ENCODE data around the gene POFUT1.
"Not testable (repeated sequence)": the region's sequence is repeated elsewhere in the genome, so short reads cannot be mapped to it uniquely, and the experiment has no call there.

Gene POFUT1

GRCh38 chr20:32189691-32190615 is 17.7 kb upstream of the POFUT1 start:
- DNase-seq = no peak

- DNase-seq = no peak
Observed at GRCh38 chr20:32190616-32191415, 16.9 kb upstream of the POFUT1 start.

DNA sequence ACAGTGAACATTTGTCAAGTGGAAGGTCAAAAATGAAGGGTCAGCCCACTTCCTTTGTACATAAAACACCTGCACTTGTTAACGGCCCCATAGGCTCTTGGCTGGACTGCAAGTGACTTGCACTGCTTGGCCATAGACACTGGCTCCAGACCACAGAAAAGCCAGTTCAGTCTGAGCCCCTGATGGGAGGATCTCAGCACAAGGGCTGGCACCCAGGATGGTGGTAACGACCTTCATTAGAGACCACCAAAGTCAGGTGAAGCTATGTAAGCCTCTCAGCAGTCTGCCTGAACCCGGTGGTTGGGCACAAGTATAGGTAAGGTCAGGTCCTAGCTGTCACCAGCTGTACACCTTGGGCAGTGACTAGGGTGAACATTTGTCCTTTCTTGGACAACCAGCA is 16.3 kb upstream of the POFUT1 start:
- DNase-seq = no peak

DNA sequence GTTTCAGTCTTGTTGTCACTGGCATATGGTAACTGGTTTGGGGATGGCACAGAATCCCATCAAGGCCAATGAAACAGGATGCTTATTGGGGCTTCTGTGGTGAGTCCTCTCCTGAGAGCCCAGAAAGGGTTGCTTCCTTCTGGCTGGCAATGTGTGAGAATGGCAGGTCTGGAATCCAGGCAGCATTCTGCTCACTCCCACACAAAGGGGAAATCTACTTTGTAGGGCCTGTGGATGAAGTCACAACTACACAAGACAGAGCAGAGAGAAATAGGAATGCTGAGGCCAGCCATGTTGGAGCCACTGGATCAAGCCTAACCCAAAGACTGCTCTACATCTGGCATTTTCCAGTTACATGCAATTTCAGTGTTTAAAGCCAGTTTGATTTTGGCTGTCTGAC is 15.8 kb upstream of the POFUT1 start:
- no peak for DNase-seq

DNA sequence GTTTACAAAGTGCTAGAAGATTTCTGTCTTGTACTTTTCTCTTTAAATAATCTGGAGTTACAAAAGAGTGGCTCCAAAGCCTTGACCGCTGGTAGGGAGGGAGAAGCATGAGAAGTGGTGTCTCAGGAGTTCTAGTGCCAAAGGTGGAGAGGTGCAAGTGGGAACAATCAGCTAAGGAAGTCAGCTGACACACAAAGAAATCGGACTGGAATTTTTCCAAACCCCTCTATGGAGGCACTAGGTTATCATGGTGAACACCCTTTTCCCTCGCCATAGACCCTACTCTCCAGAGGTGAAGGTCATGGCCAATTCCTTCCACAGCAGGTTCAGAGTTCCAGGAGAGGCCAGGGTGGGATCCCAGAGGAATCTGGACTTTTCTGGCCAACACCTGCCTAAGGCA is 15.0 kb upstream of the POFUT1 start:
- no peak for DNase-seq

GRCh38 chr20:32193336-32193735 is 14.3 kb upstream of the POFUT1 start:
- not testable (repeated sequence) for DNase-seq

- DNase-seq = no peak
Observed at GRCh38 chr20:32193996-32194395, 13.7 kb upstream of the POFUT1 start.

- no peak for DNase-seq
Observed at GRCh38 chr20:32195581-32195980, 12.1 kb upstream of the POFUT1 start.

- DNase-seq = not testable (repeated sequence)
Observed at GRCh38 chr20:32196613-32197012, 11.1 kb upstream of the POFUT1 start.

DNA sequence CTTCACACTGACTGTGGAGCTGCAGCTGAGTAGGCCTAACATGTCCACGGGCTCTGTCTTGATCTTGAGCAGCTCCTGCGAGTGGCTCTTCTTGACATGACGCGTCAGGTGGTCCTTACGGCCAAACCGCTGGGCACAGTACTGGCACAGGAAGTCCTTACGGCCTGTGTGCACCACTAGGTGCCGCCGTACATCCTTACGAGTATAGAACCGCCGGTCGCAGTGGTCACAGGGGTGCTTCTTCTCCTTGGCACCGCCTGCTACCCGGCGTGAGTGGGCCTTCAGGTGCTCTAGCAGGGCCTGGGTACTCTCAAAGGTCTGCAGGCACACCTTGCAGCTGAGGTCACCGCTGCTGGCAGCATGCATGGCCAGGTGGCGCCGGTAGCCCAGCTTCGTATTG is 10.5 kb upstream of the POFUT1 start:
- DNase-seq = not testable (repeated sequence)

GRCh38 chr20:32199006-32199405 is 8.7 kb upstream of the POFUT1 start:
- DNase-seq = no peak

DNA sequence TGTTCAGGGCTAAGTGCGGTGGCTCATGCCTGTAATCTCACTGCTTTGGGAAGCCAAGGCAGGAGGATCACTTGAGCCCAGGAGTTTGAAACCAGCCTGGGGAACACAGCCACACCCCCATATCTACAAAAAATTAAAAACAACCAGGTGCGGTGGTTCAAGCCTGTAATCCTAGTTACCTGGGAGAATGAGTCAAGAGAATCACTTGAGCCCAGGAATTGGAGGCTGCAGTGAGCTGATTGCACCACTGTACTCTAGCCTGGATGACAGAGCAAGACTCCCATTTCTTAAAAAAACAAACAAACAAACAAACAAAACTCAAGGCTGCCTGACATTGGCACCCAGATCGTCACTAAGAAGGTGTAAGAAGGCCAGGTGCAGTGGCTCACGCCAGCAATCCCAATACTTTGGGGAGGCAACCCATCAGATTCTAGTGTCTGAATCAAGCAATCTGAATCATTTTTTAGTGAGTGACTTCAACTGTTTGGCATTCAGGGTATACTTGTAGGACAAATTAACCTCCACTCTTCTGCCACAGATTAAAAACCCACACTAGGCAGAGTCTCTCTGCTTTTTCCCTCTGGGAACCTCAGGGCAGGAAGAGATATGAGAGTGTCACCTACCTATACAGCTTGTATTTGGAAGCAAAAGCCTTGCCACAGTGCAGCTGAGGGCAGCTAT is 6.2 kb upstream of the POFUT1 start:
- no peak for DNase-seq

GRCh38 chr20:32201977-32202363 is 5.7 kb upstream of the POFUT1 start:
- no peak for DNase-seq

DNA sequence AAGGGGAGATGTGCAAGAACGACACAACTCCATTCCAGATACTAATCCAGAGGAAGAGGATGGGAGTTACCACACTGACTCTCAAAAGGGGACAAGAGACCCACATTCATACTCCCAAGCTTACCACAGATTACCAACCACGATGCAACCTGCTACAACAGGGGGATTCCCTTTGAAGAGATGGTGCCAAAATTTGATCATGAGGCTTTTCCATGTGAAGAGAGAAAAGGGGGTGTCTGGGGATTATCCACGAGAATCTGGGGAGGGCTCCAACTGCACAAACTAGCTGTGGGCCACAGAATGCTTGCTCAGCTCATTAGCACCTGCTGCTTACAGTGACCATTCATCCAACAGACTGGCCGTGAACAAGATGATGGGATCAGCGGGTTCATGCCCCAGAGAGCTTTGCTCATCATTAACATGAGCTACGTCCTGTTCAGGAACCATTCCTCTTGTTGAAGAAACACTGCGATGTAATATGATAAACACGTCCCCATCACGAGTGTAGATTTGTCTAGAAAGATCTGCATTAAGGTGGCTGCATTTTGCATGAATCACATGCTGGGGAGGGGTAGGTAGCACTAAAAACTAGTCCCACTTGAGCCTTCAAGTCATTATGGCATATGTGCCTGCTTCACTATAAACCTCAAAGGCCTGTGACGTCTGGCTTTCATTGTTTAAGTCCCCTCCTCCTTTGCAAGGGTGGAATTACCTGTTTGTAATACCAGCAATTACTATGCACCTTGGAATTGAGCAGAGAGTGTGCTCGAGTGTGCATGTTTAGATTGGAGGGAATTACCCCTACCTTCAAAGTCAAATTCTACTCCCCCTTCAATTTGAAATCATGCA is 4.1 kb upstream of the POFUT1 start:
- no peak for DNase-seq

GRCh38 chr20:32204205-32205109 is 3.2 kb upstream of the POFUT1 start:
- DNase-seq = no peak

GRCh38 chr20:32205110-32205842 is 2.4 kb upstream of the POFUT1 start:
- no peak for DNase-seq

GRCh38 chr20:32205843-32206759 is 1.6 kb upstream of the POFUT1 start:
- no peak for DNase-seq

DNA sequence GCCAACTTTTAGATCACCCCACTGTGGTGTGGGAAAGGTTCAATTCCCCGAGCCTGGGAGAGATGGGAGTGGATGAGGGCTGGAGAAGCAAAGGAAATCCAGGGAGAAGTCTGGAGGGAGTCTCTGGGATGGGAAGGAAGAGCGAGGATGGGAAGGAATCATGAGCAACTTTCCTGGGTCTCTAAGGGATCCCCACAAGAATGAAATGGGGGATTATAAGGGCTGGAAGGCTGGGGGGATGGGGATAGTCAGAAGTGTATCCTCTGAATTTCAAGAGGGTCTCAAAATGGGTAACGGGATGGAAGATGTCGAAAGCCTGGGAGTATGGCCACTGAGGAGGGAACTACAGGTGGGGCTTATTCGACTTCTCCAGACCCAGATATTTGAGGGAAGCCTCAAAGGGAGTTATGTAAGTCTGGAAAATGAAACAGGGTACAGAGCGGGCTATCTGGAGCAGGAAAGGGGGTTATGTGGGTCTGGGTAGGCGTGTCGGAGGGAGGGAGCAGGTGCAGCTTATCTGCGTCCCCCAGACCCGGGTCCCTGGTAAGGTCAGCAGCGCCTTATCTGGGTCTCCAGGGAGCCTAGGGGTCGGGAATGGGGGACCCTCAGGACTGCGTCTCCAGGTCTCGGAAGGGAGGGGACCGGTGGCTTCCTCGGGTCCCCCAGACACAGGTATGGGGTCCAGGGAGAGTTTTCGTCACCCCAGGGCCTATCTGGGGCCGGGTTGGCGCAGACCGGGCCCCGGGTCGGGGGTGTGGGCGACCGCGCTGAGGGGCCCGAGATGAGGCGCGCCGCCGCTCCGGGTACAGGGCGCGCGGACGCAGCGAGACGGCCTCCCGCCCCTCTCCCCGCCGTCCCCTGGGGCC is 687 bp upstream of the POFUT1 start:
- no peak for DNase-seq

All from SHP77 treated with DMSO at 0.1 percent for 48 hours (cell line).